MG63 (cell line): Measurements from ENCODE around the gene FANCI. TPM values are rescaled to one million over a fixed set of nuclear protein-coding genes. Genes with fewer than 3 reads are reported as not detected.

Experiments
- DNase-seq: peaks from one replicate; pipeline ENCODE4 v3.0.0-alpha.2; 2020
- H3K27me3 ChIP-seq: fragments of 250-450 bp; sonication (Bioruptor Pico); 2 replicates; pipeline ENCODE4 v1.5.1; 2020; ENCODE audit warnings: mild to moderate bottlenecking, moderate library complexity
- H3K36me3 ChIP-seq: fragments of 250-450 bp; sonication (Bioruptor Pico); 2 replicates; pipeline ENCODE4 v1.5.1; 2020; ENCODE audit warnings: mild to moderate bottlenecking, moderate library complexity
- H3K4me3 ChIP-seq: fragments of 250-450 bp; sonication (Bioruptor Pico); 2 replicates; pipeline ENCODE4 v1.5.1; 2020; ENCODE audit warnings: mild to moderate bottlenecking, moderate library complexity
- H3K9me3 ChIP-seq: fragments of 250-450 bp; sonication (Bioruptor Pico); 2 replicates; pipeline ENCODE4 v1.5.1; 2020; ENCODE audit warnings: mild to moderate bottlenecking, moderate library complexity
- total RNA-seq: library from RNA; depleted of rRNA; stranded (reverse); fragments of >200 nt; shearing (Covaris generic); gene quantifications from 2 replicates; pipeline ENCODE4 v1.2.3, GENCODE V29; 2014; ENCODE audit warnings: low replicate concordance

The FANCI gene
- total RNA-seq, 1 experiment from 2014 or later: 34.4 TPM

GRCh38 chr15:89317186-89317720 is 73.5 kb downstream of the FANCI start:
- Histone ChIP-seq H3K4me3 (no peak overlapping the region), H3K36me3 (peaks cover 96% of the 10 kb centered on the region), H3K9me3 (no peaks in the 10 kb centered on the region), H3K27me3 (no peaks in the 10 kb centered on the region)
- DNase-seq: no peak

DNA sequence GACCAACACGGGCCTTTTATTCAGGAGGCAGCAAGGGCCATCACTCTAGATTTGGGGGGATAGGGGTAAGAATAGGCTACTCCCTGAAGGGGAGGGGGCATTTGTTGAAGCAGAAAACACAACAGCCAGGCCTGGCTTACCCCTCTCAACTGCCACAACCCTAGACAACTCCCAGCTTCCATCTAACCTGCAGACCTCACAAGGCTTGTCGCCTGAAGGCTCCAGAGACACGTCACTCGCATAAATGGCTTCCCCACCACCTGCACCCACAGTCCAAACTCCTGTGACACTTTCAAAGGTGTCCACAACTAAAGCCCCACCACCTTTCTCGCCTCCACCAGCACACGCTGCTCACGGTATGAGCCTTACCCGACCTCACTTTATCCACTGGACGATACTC is 75.9 kb downstream of the FANCI start:
- H3K36me3 ChIP-seq: peaks cover 99% of the 10 kb centered on the region
- H3K9me3 ChIP-seq: no peaks in the 10 kb centered on the region
- no peak overlapping the region for H3K4me3 ChIP-seq
- no peaks in the 10 kb centered on the region for H3K27me3 ChIP-seq
- no peak for DNase-seq

- no peaks in the 10 kb centered on the region for H3K27me3 ChIP-seq
- peaks cover 97% of the 10 kb centered on the region for H3K36me3 ChIP-seq
- no peak for DNase-seq
- no peak overlapping the region for H3K4me3 ChIP-seq
- no peaks in the 10 kb centered on the region for H3K9me3 ChIP-seq
Measured at GRCh38 chr15:89320200-89320599, 76.4 kb downstream of the FANCI start.

- Histone ChIP-seq H3K36me3 (peaks cover 97% of the 10 kb centered on the region), H3K4me3 (no peak overlapping the region), H3K27me3 (no peaks in the 10 kb centered on the region), H3K9me3 (no peaks in the 10 kb centered on the region)
- no peak for DNase-seq
Measured at GRCh38 chr15:89321521-89322410, 78.0 kb downstream of the FANCI start.

DNA sequence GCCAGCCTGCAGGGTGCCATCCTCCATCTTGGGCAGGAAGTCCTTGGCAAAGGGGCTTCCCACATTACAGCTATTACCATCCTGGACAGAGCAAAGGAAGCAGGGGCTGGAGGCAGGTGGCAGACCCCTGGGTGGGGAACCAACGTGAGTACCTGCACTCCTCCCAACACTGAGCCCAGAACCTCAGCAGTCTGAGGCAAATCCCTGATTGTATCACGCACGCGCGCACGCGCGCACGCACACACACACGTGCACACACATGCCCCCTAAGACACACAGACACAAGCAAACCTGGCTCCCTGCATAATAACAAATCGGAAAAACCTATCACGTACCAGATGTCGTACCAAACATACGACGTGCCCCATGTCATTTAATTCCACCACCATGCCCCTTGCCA is 79.0 kb downstream of the FANCI start:
- DNase-seq: no peak
- H3K9me3 ChIP-seq: no peaks in the 10 kb centered on the region
- peaks cover 97% of the 10 kb centered on the region for H3K36me3 ChIP-seq
- no peak overlapping the region for H3K4me3 ChIP-seq
- no peaks in the 10 kb centered on the region for H3K27me3 ChIP-seq

- Histone ChIP-seq H3K9me3 (no peaks in the 10 kb centered on the region), H3K36me3 (peaks cover 97% of the 10 kb centered on the region), H3K27me3 (no peaks in the 10 kb centered on the region), H3K4me3 (no peak overlapping the region)
- DNase-seq: no peak
Measured at GRCh38 chr15:89323825-89324224, 80.0 kb downstream of the FANCI start.

DNA sequence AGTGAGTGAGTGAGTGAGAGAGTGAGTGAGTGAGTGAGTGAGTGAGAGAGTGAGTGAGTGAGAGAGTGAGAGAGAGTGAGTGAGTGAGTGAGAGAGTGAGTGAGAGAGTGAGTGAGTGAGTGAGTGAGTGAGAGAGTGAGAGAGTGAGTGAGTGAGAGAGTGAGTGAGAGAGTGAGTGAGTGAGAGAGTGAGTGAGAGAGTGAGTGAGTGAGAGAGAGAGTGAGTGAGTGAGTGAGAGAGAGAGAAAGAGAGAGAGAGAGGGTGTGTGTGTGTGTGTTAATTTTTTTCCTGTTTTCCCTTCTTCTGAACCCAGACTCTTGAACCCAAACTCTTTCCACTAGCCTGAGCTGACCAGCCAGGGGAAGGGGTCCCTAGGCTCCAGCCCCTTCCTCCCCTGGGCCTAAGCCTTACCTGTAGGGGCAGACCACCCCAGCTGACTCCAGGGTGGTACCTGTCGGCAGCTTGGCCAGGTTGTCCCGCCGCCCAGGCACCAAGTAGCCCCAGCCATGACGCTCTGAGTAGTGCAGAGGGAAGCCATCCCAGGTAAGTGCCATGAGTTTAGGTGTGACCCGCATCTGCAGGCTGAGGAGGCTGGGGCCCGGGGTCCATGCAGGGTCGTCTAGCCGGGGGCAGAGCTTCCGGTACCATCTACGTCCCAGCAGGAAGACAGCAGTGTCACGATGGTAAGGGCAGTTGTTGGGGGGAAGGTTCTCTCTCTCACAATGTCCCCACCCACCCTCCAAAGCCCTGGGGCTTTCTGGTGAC is 81.4 kb downstream of the FANCI start:
- H3K27me3 ChIP-seq: no peaks in the 10 kb centered on the region
- no peaks in the 10 kb centered on the region for H3K9me3 ChIP-seq
- no peak for DNase-seq
- no peak overlapping the region for H3K4me3 ChIP-seq
- H3K36me3 ChIP-seq: peaks cover 97% of the 10 kb centered on the region

DNA sequence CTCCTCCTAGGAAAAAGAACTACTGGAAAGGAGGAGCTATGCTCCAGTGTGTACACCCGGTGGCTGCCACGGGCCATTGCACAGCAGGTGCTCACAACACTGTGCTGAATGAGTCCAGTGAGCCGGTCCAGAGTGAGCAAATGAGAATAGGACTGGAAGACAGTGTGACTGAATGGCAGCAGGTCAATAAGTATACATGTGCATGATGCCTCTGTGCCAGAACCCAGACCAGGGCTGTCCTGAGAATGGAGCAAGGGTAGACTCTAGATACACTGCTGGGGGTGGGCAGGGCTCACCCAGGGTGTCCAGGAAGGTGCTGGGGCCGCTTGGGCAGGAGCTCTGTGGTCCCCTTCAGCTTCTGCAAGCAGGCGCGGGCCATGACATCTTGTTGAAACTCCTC is 82.5 kb downstream of the FANCI start:
- Histone ChIP-seq H3K4me3 (no peak overlapping the region), H3K27me3 (no peaks in the 10 kb centered on the region), H3K9me3 (no peaks in the 10 kb centered on the region), H3K36me3 (peaks cover 97% of the 10 kb centered on the region)
- DNase-seq: no peak

GRCh38 chr15:89327113-89327512 is 83.3 kb downstream of the FANCI start:
- DNase-seq: no peak
- H3K27me3 ChIP-seq: no peaks in the 10 kb centered on the region
- no peaks in the 10 kb centered on the region for H3K9me3 ChIP-seq
- no peak overlapping the region for H3K4me3 ChIP-seq
- H3K36me3 ChIP-seq: peaks cover 97% of the 10 kb centered on the region

DNA sequence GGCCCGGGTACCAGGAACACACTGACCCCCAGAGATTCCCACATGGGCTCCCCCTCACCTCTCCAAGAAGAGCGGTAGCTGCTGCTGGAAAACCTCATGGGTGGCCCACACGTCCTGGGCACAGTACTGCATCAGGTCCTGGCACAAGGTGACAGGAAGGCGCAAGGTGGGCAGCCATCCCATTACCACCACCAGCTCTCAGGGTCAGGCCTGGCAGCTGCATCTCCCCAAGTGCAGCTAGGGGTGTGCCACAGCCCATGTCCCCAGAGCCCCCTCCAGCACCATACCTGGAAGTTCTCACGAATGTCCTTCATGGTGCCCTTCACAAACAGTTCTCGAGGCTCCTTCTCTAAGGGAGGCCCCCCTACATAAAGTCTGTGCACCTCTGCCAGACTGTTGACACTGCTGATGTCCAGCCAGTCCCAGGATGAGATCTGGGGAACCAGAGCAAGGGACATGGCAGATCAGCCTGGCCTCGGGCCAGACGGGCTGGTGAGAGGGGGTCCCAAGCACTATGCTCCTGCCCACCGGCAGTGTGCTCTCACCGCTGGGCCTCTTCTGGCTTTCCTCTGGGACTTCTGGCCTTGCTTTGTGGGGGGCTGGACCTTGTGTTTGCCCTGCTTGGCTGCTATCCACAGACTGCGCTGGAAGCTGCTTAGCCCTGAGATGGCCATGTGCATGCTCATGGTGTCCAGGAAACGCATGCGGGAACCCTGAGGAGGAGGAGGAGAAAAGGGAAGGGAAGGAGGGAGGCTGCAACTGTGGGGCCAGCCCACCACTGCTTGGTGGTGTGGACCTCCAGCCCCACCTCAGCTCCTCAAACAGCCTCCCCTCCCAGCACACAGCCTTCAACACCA is 84.8 kb downstream of the FANCI start:
- DNase-seq: no peak

DNA sequence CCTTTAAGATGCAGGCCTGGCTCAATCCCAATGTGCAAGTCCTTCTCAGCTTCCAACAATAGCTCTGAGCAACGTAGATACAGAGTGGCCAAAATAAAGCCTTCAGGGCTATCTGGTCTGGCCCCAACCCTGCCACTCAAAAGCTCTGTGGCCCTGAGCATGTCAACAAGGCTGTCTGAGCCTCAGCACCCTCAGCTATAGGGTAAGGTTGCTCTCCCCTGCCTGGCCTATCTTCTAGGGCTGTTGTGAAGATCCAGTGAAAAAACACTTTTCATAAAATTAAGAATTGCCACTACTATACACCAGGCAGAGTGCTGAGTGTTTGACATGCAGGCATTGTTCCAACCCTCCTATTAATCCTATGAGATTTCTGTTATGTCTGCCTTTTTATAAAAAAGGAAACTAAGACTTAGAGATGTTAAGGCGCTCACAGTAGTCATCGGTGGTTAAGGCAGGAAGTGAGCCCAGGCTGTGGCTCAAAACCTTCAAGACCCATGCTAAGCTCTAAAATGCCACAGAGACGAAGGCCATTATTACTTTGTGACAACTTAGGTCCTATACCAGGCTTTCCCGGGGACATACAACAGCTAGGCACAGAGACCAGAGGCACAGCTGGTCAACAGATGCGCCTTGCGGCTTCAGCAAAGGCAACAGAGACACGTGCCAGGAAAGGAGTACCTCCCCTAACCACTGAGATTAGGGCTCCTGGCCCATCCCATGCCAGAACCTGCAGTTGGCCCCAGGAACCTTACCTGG is 85.7 kb downstream of the FANCI start:
- DNase-seq: no peak
- no peaks in the 10 kb centered on the region for H3K27me3 ChIP-seq
- H3K9me3 ChIP-seq: no peaks in the 10 kb centered on the region
- H3K4me3 ChIP-seq: no peak overlapping the region
- H3K36me3 ChIP-seq: peaks cover 90% of the 10 kb centered on the region

More for the DNA sequence above, 84.8 kb downstream of the FANCI start:
- Histone ChIP-seq H3K9me3 (no peaks in the 10 kb centered on the region), H3K4me3 (no peak overlapping the region), H3K27me3 (no peaks in the 10 kb centered on the region), H3K36me3 (peaks cover 94% of the 10 kb centered on the region)

- Histone ChIP-seq H3K27me3 (no peaks in the 10 kb centered on the region), H3K36me3 (peaks cover 87% of the 10 kb centered on the region), H3K9me3 (no peaks in the 10 kb centered on the region), H3K4me3 (no peak overlapping the region)
- no peak for DNase-seq
Measured at GRCh38 chr15:89330119-89330518, 86.3 kb downstream of the FANCI start.

- Histone ChIP-seq H3K9me3 (no peaks in the 10 kb centered on the region), H3K27me3 (no peaks in the 10 kb centered on the region), H3K4me3 (no peak overlapping the region), H3K36me3 (peaks cover 78% of the 10 kb centered on the region)
- no peak for DNase-seq
Measured at GRCh38 chr15:89330881-89331595, 87.3 kb downstream of the FANCI start.

- Histone ChIP-seq H3K36me3 (peaks cover 64% of the 10 kb centered on the region), H3K9me3 (no peaks in the 10 kb centered on the region), H3K27me3 (no peaks in the 10 kb centered on the region), H3K4me3 (peak overlapping the region; percentile 90)
- no peak for DNase-seq
Measured at GRCh38 chr15:89332446-89332845, 88.7 kb downstream of the FANCI start.

GRCh38 chr15:89333011-89333860 is 89.5 kb downstream of the FANCI start:
- Histone ChIP-seq H3K9me3 (no peaks in the 10 kb centered on the region), H3K4me3 (peak overlapping the region; percentile 90), H3K36me3 (peaks cover 56% of the 10 kb centered on the region), H3K27me3 (no peaks in the 10 kb centered on the region)
- no peak for DNase-seq
